NCI-H1048 (cell line): ENCODE measurements around the gene SLC30A2.

Experiments used
- DNase-seq: peaks from one replicate; lab custom pipeline; 2025; lab: John Stamatoyannopoulos, UW

Gene SLC30A2

DNA sequence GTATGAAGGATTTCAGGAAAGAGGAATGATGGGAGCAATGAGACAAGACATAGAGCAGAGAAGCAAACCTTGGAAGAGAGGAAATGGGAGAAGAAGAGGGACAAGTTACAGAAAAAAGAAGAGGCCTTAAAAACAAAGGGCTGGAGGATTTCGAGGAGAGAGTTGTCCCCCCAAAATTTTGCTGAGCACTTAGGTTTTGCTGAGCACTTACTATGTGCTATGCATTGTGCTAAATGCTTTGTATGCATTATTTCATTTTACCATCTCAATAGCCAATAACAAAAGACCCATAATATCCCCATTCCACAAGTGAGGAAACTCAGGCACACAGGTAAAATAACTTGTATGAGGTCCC lies 24.0 kb upstream of the SLC30A2 start:
- no peak for DNase-seq

DNA sequence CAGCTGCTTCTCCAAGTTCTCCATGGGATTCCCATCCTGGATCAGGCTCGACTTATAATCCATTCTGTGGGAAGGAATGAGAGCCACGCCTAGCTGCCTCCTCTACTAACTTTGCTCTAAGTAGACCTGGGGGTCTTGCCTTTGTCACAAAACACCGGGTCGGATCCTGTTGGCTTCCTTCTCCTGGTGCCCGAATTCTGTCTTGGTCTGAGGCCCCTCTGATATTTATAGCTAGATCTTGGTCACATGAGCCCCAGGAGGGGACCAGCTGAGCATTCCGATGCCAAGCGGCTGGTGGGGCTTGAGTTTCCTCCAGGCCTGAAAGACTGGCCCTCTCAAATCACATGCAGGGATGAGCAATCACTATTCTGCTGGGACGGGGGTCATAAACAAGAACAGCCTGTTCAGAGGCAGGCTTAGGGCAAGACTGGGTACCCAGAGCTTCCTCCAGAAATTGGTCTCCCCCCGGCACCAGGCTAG lies 21.6 kb upstream of the SLC30A2 start, which contains the start of gene TRIM63:
TRIM63 (minus strand) TSS at position 199 of the 480 bp plus-strand sequence; CDS start at position 63, 136 bp downstream.
- no peak for DNase-seq

DNA sequence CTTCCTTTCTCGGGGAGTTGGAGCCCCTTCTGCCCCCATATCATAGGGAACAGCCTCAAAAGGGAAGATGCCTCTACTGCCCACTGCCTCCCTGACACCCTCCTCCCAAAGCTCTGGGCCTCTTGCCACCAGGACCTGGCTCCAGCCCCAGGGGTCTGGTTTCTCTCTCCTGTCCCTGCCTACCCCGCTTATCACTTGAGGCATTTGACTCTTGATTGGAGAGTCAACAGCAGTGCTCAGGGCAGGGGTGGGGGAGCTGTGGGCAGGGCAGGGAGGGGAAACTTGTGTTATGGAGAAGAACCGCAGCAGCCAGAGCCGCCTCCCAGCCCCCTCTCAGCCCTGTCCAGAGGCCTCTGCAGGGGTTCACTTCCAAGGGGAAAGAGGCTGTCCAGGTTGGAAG lies 20.9 kb upstream of the SLC30A2 start:
- DNase-seq = no peak

GRCh38 chr1:26066160-26066559 lies 20.2 kb upstream of the SLC30A2 start:
- DNase-seq = no peak

DNA sequence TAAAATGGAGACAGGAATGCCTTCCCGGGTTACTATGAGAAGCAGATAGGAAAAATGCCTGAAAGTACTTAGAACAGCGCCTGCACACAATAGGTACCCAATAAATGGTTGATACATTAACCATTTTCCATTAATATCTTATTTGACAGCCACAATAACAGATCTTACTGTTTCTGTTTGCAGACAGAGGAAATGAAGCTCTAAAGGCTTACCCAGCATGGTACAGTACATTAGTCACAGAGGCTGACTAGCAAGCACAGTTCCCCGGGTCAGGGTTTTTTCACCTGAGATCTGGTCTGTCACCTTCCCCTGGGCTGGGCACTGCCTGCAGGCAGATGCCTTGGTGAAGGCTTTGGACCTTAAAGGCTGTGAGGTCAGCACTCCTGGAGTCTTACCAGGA lies 18.6 kb upstream of the SLC30A2 start:
- DNase-seq = no peak

GRCh38 chr1:26060832-26061574 lies 15.1 kb upstream of the SLC30A2 start:
- no peak for DNase-seq

DNA sequence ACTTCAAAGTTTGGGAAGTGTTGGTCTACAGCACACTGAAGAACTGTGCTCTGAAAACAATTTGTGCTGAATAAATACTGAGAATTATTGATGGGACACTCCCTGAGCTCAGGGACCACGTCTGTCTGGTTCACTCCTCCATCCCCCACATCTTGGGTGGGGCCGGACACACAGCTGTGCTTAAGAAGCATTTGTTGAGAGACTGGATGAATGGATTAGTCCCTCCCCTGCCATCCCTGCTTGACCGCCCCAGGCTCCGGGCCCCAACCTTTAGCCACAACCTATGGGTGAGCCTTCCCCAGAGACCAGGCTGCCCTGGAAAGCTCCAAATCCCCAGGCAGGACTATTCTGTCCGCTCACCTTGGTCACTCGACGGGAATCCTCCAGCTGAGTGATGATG lies 14.0 kb upstream of the SLC30A2 start:
- DNase-seq = no peak

- DNase-seq = no peak
These were observed 12.2 kb upstream of the SLC30A2 start for GRCh38 chr1:26058052-26058595.

DNA sequence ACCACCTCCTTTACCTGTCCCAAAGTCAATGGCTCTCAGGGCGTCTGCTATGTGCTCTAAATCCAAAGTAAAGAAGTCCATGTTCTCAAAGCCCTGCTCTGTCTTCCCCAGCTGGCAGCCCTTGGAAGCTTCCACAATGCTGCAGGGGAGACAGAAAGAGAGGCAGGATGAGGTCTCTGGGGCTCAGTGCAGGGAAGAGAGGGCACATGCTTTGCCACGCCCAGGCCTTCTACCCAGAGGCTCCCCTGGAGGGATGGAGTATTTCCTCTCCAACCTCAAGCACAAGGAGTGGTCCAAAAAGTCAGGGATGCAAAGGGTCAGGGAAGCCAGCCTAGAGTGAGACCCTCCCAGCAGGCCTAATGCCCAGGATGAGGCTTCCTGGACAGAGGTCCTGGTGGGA lies 11.3 kb upstream of the SLC30A2 start:
- no peak for DNase-seq

- DNase-seq = no peak
These were observed 9.1 kb upstream of the SLC30A2 start for GRCh38 chr1:26055041-26055440.

GRCh38 chr1:26053718-26054560 lies 8.0 kb upstream of the SLC30A2 start:
- DNase-seq = no peak

DNA sequence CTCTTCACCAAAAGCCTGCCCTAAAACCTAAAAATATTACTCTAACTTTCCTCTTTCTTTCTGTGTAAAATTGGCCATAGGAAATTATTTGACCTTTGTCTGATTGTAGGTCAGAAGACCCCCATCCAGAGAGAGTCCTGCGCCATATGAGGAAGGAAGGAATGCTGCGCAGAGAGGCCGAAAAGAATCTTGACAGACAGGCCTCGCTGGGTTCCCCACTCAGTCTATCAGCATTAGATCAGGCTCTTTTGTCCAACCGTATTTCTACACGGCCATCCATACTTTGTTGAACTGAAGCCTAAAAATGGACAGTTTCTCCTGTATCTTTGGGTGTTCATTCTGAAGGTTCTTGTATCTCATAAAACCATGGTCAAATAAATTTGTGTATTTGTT lies 4.3 kb upstream of the SLC30A2 start:
- DNase-seq = no peak

GRCh38 chr1:26049531-26050247 lies 3.8 kb upstream of the SLC30A2 start:
- no peak for DNase-seq

- DNase-seq = no peak
These were observed 1.5 kb upstream of the SLC30A2 start for GRCh38 chr1:26047278-26047874.

GRCh38 chr1:26046246-26047095 lies 553 bp upstream of the SLC30A2 start:
- DNase-seq = no peak

- no peak for DNase-seq
These were observed 772 bp downstream of the SLC30A2 start for GRCh38 chr1:26044971-26045721.

- no peak for DNase-seq
These were observed 1.5 kb downstream of the SLC30A2 start for GRCh38 chr1:26044414-26044813.

DNA sequence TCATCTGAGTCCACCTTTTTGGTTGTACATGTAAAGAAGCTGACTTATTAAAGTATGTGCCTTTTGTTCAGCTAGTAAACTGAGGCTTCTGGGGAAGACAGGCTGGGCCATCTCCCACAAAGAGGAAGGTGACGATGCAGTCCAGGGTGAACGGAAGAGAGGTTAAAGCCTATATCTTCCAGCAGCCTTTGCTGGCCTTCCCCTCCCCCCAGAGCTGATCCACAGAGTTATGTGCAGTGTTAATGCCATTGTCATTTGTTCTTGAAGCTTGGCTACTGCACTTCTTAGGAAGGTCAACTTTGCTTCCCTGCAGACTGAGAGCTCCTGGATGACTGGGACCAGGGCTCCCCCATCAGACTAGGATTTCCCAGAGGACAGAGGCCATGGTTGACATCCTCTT lies 2.2 kb downstream of the SLC30A2 start:
- no peak for DNase-seq

DNA sequence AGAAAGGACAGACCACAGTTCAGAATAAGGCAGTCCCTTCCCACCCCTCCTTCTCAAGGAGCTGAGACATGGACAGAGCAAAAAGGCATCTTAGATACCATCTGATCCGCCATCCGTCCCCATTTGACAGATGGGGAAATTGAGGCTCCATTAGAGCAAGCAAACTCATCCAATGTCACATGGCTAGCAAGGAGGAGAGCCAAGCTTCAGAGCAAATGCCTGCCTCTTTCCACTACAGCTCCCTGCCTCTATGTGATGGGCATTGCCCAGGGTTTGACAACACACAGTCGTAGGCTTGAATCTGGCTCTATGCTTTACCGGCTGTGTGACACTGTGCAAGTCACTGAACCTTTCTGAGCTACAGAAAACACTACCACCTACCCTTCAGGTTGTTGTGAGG lies 3.9 kb downstream of the SLC30A2 start:
- no peak for DNase-seq

- DNase-seq = no peak
These were observed 4.5 kb downstream of the SLC30A2 start for GRCh38 chr1:26041401-26041800.
